KMS-11 (cell line): ENCODE results near the gene PNCK.

Experiments
- H2AFZ ChIP-seq: fragments of 200-600 bp; sonication (generic); 2 replicates; pipeline ENCODE4 v1.6.1; 2016; ENCODE audit warnings: antibody characterized with exemption, mixed run types, low read depth
- H3K27ac ChIP-seq: fragments of 200-600 bp; sonication (generic); 2 replicates; pipeline ENCODE4 v1.6.1; 2016; ENCODE audit warnings: mild to moderate bottlenecking, mixed run types
- H3K27me3 ChIP-seq: fragments of 200-600 bp; sonication (generic); 2 replicates; pipeline ENCODE4 v1.6.1; 2017; ENCODE audit warnings: mild to moderate bottlenecking, low read depth, mixed run types, moderate library complexity; ENCODE audit not compliant: insufficient read depth
- H3K36me3 ChIP-seq: fragments of 200-600 bp; sonication (generic); 2 replicates; pipeline ENCODE4 v1.6.1; 2017; ENCODE audit warnings: mild to moderate bottlenecking, mixed run types; ENCODE audit not compliant: insufficient read depth
- H3K4me1 ChIP-seq: fragments of 200-600 bp; sonication (generic); 2 replicates; pipeline ENCODE4 v1.6.1; 2016; ENCODE audit warnings: mild to moderate bottlenecking, low read depth, mixed run types; ENCODE audit not compliant: poor library complexity, severe bottlenecking
- H3K4me2 ChIP-seq: fragments of 200-600 bp; sonication (generic); 2 replicates; pipeline ENCODE4 v1.7.0; 2016; ENCODE audit warnings: mild to moderate bottlenecking, mixed run types
- H3K4me3 ChIP-seq: fragments of 200-600 bp; sonication (generic); IDR thresholded peaks from 2 replicates; pipeline ENCODE4 v1.6.1; 2017; ENCODE audit warnings: low read depth, low read length, mixed read lengths; ENCODE audit not compliant: insufficient read depth
- H3K79me2 ChIP-seq: fragments of 200-600 bp; sonication (generic); 2 replicates; pipeline ENCODE4 v1.6.1; 2016; ENCODE audit warnings: low read depth, mixed run types; ENCODE audit not compliant: insufficient read depth
- H3K9ac ChIP-seq: fragments of 200-600 bp; sonication (generic); 2 replicates; pipeline ENCODE4 v1.6.1; 2016; ENCODE audit warnings: mild to moderate bottlenecking, mixed run types
- H4K20me1 ChIP-seq: fragments of 200-600 bp; sonication (generic); 2 replicates; pipeline ENCODE4 v1.6.1; 2016; ENCODE audit warnings: mild to moderate bottlenecking, mixed run types; ENCODE audit not compliant: insufficient read depth
- TF ChIP-seq, protein P1 (sequence below): fragments of 200-600 bp; sonication (generic); conservative IDR thresholded peaks from 2 replicates; pipeline ENCODE4 v1.6.1; 2017; ENCODE audit warnings: low read depth, mild to moderate bottlenecking, antibody characterized with exemption, low read length, moderate library complexity, mixed read lengths

PNCK gene

DNA sequence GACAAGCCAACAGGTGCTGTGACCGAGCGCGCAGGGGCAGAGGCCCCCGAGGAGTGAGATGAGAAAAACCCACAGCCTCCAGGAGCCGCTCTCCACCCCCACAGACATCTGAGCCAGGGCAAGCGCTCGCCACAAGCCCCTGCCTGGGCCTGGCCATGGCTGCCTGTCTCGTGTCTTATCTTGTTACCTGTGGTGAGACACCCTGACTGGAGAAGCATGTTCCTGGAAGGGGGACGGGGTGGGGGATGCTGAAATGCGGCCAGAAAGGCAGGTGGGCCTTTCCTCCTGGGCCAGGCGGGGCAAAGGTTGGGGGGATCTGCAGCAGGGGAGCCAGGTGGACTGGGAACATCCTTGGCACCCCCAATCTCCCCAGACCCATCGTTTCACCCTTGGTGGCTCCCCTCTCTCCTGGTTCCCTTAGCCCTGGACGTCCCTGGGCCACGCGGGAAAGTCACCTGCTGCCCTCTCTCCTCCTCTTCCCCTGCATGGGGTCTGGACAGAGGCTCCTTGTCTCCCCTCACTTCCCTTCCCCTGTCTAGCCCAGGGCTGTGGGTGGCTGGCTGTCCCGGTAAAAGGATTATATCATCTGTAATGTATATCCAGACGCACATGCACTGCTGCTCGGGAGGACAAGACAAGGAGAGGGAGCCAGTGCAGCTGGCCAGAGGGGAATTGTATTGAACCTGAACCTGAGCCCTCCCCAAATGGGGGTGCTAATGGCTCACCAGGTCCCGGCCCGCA, 35.0 kb downstream of the PNCK start:
- Histone ChIP-seq H3K9ac (no peak overlapping the region), H3K27ac (no peak overlapping the region), H3K79me2 (no peaks in the 10 kb centered on the region), H3K4me2 (no peak overlapping the region), H3K4me1 (no peaks in the 10 kb centered on the region), H3K27me3 (peaks cover 29% of the 10 kb centered on the region; the same call in 1 of the 2 replicates), H3K36me3 (no peaks in the 10 kb centered on the region), H3K4me3 (no peak overlapping the region), H4K20me1 (no peaks in the 10 kb centered on the region), H2AFZ (no peak overlapping the region)
- TF ChIP-seq, protein P1, sequence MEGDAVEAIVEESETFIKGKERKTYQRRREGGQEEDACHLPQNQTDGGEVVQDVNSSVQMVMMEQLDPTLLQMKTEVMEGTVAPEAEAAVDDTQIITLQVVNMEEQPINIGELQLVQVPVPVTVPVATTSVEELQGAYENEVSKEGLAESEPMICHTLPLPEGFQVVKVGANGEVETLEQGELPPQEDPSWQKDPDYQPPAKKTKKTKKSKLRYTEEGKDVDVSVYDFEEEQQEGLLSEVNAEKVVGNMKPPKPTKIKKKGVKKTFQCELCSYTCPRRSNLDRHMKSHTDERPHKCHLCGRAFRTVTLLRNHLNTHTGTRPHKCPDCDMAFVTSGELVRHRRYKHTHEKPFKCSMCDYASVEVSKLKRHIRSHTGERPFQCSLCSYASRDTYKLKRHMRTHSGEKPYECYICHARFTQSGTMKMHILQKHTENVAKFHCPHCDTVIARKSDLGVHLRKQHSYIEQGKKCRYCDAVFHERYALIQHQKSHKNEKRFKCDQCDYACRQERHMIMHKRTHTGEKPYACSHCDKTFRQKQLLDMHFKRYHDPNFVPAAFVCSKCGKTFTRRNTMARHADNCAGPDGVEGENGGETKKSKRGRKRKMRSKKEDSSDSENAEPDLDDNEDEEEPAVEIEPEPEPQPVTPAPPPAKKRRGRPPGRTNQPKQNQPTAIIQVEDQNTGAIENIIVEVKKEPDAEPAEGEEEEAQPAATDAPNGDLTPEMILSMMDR = no peak

DNA sequence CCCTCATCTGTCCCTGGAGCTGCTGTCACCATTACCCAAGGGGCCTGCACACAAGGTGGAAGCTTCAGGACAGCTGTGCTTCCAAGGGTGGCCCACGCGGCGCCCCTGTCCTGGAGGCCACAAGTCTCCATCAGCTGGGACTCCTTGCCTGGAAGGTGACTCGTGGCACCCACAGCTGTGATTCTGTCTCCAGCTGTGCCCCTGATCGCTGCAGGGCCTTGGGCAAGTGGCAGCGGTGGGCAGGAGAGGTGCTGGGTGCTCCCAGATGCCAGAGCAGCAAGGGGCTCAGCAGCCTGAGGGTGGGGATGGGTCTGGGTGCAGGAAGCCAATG, 35.6 kb downstream of the PNCK start:
- no peak overlapping the region for H3K9ac ChIP-seq
- no peak overlapping the region for H2AFZ ChIP-seq
- no peaks in the 10 kb centered on the region for H3K79me2 ChIP-seq
- no peak overlapping the region for H3K4me3 ChIP-seq
- no peaks in the 10 kb centered on the region for H3K4me1 ChIP-seq
- TF ChIP-seq, protein P1 = no peak
- peaks cover 29% of the 10 kb centered on the region; the same call in 1 of the 2 replicates for H3K27me3 ChIP-seq
- no peaks in the 10 kb centered on the region for H3K36me3 ChIP-seq
- no peak overlapping the region for H3K27ac ChIP-seq
- H3K4me2 ChIP-seq = no peak overlapping the region
- H4K20me1 ChIP-seq = no peaks in the 10 kb centered on the region

DNA sequence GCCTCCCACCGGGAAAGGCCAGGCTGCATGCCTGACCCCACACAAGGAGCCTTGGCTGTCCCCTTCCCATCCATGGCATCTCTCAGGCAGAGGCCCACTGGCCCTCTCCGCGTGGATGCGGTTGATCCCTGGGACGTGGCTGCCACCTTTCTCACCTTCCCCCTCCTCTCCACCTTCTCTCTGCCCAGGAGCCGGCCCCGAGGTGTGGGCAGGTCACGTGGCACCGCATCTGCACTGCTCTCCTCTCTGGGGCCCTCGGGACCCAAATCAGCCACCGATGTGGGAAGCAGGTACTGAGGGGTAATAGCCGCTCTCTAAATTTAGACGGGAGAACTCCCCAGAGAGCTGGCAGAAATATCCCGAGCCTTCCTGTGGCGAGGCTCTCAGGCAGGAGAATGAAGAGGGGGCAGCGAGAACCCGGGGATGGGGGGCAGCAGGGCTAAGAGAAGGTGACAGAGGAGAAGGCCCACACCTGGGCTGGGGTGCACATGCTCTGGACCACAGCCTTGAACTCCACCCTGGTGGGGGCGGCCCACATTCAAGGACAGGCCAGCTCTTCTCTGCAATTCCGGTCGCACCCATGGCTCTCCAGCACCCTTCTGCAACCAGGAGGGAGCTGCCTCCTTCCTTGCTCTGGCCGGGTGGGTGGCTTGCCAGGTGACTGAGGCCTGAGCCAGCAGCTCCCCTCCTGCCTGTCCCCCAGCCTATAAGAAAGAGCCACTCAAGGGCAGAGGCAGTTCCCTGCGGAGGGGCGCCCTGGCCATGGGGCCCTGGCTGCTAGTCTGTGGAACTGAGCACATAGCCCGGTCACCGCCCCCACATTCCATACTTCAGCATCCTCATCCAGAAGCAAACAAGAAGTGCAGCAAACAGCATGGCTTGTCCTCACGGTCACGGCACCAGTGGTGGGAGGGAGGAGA, 36.2 kb downstream of the PNCK start:
- H3K27me3 ChIP-seq = peaks cover 31% of the 10 kb centered on the region; the same call in 1 of the 2 replicates
- H4K20me1 ChIP-seq = no peaks in the 10 kb centered on the region
- no peak overlapping the region for H2AFZ ChIP-seq
- no peak overlapping the region for H3K27ac ChIP-seq
- no peak overlapping the region for H3K4me2 ChIP-seq
- H3K36me3 ChIP-seq = no peaks in the 10 kb centered on the region
- no peak overlapping the region for H3K9ac ChIP-seq
- TF ChIP-seq, protein P1 = no peak
- H3K4me1 ChIP-seq = no peaks in the 10 kb centered on the region
- H3K79me2 ChIP-seq = no peaks in the 10 kb centered on the region
- no peak overlapping the region for H3K4me3 ChIP-seq

DNA sequence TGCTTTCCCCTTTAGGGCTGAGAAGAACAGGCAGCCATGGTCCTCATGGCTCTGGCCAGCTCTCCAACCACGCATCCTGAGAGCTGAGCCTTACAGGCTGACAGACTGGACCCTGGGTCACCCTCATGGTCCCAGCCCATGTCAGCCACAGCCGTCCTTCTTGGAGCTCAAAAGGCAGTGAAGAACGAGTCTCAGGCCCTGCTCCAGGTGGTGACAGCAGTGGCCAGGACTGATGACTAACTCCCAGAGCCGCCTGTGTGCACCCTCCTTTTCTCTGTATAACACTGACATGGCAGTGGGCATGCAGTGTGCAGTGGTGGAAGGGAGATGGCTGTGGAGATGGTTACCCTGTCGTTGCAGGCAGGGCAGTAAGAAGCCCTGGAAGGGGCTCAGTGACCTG, 36.9 kb downstream of the PNCK start:
- Histone ChIP-seq H3K36me3 (no peaks in the 10 kb centered on the region), H3K4me3 (no peak overlapping the region), H3K79me2 (no peaks in the 10 kb centered on the region), H4K20me1 (no peaks in the 10 kb centered on the region), H2AFZ (no peak overlapping the region), H3K4me1 (no peaks in the 10 kb centered on the region), H3K27me3 (peaks cover 37% of the 10 kb centered on the region; the same call in 1 of the 2 replicates), H3K4me2 (no peak overlapping the region), H3K27ac (no peak overlapping the region), H3K9ac (no peak overlapping the region)
- TF ChIP-seq, protein P1 = no peak
